Activated CD4-positive, alpha-beta T cell treated with anti-CD3 and anti-CD28 coated beads for 24 hours (primary cell): ENCODE data around the gene LGR5.
"Not testable (repeated sequence)": the region's sequence is repeated elsewhere in the genome, so short reads cannot be mapped to it uniquely, and the experiment has no call there.

ENCODE experiments used
- DNase-seq, 2 donors: peaks; one replicate each; pipeline ENCODE4 v3.0.0-alpha.2; 2020; ENCODE audit warnings: low read depth in 2 of 2

The LGR5 gene

DNA sequence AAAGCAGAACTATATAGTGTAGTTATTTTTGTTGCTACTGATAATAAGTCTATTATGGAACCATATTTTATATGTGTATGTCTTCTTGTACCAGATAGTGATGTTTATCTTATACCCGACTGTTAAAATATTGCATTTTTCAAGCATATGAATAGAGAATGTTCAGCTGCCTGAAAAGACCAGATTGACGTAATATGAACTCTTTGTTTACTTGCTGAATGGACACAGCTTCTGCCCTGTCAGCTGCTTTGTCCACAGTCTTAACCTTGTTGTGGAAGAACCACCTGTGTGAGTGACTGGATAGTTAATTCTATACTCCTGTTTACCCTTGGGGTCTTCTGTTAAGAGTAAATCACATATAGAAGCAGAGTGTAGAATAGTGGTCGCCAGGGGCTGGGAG, 109.3 kb downstream of the LGR5 start:
- no peak for DNase-seq

DNA sequence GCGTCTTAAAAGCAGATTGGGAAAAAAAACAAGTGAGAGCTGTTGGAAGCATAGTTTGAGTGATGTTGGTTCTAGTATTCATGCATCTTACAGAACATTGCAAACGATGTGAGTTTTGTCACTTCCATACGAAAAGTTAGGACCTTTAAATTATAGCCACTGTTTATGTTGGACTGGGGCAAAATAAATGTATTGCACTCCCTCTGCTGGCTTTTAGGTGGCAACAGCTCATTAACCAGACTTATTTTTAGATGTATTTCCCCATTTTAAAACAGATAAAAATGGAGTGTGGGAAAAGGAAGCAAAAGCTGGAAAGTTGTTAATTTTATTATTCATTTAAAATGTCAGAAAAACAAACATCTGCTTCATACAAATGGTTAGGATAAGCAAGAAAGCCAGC, 111.9 kb downstream of the LGR5 start:
- no peak for DNase-seq

DNA sequence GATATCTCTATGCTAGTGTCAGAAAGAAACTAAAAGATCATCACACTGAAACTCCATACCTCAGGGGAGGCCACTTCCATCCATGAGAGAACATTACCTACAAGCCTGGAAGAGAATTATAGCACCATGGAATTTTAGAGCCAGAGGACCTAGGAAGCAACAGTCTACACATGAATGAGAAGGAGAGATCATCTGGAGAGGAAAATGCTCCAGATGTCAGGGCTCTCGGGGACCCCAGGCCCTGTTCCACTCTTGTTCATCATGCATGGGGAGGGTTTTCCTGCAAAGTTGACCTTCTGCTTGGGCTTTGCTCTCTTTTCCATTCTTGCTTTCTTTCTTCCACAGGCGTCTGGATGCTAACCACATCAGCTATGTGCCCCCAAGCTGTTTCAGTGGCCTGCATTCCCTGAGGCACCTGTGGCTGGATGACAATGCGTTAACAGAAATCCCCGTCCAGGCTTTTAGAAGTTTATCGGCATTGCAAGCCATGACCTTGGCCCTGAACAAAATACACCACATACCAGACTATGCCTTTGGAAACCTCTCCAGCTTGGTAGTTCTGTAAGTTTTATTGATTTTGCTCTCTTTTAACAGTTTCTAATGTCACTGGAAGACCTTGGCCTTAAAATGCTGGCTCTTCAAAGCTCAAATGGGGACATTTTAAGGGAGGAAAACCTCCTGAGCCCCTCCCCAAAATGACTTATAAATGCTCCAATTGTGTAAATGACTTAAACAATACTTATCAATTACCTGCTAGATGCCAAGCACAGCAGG, 113.3 kb downstream of the LGR5 start:
- DNase-seq = no peak

DNA sequence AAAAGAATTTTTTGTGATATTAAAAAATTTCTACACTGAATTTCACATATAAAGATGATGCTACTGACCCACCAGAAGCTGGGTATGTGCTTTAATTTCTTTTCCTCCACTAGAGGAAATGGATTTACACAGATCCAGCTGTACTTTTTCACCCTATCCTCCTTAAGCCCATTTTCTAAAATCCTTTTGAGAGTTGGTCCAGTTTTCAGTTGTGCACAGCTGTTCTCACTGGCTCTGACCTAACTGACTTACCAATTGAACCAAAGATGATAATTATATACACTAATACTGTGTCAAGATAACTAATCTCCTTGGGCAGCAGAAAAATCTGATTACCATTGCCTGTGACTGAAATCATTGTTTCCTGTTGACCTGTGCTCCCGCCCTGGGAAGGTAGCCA, 115.6 kb downstream of the LGR5 start:
- DNase-seq = no peak

DNA sequence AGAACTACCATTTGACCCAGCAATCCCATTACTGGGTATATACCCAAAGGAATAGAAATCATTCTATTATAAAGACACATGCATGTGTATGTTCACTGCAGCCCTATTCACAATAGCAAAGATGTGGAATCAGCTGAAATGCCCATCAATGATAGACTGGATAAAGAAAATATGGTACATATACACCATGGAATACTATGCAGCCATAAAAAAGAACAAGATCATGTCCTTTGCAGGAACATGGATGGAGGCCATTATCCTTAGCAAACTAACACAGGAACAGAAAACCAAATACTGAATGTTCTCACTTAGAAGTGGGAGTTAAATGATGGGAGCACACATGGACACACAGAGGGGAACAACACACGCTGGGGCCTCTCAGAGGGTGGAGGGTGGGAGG, 116.2 kb downstream of the LGR5 start:
- not testable (repeated sequence) for DNase-seq

DNA sequence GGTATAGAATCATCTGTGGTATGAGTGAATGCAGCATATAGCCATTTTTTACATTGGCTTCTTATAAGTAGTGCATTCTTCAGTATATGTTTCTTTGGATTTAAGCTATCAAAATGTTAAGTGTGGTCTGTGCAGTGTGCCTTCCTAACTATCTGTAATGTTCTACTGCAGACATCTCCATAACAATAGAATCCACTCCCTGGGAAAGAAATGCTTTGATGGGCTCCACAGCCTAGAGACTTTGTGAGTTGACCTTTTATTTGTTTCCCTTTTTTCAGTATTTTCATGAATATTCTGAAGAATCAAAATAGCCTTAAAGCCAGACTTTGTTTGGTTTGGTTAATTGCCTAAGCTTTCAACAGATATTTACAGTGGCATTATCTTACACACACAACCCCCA, 116.8 kb downstream of the LGR5 start:
- DNase-seq = no peak

DNA sequence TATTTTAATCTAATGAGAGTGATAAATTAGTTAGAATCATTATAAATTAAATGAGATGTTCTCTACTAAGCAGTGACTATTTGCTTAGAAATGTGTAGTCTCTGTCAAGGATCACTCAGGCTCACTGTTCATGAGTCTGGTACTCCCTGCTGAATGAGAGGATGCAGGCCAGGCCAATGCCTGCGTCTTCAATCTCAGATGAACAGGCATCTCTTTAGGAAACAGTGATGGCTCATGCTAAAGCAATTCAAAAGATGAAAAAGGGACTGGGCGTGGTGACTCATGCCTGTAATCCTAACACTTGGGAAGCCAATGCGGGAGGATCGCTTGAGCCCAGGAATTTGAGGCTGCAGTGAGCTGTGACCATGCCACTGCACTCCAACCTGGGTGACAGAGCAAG, 117.3 kb downstream of the LGR5 start:
- DNase-seq = no peak

DNA sequence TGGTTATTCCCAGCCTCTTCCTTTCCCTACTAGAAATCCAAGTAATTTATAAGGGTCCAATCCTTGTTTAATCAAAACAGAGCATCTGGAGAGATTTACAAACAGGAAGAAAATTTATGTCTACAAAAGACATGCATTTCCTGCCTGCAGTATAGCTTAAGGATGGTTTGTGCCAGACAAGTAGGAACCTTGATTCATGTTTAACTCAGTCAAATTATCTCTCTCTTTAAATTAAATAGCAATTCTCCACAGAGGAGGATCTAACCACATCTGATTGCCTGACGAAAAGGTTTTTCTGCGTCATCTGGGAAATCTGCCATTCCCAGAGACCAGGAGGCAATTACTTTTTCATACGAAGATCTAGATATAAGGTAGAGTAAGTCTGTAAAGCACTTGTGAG, 118.8 kb downstream of the LGR5 start:
- DNase-seq = no peak

DNA sequence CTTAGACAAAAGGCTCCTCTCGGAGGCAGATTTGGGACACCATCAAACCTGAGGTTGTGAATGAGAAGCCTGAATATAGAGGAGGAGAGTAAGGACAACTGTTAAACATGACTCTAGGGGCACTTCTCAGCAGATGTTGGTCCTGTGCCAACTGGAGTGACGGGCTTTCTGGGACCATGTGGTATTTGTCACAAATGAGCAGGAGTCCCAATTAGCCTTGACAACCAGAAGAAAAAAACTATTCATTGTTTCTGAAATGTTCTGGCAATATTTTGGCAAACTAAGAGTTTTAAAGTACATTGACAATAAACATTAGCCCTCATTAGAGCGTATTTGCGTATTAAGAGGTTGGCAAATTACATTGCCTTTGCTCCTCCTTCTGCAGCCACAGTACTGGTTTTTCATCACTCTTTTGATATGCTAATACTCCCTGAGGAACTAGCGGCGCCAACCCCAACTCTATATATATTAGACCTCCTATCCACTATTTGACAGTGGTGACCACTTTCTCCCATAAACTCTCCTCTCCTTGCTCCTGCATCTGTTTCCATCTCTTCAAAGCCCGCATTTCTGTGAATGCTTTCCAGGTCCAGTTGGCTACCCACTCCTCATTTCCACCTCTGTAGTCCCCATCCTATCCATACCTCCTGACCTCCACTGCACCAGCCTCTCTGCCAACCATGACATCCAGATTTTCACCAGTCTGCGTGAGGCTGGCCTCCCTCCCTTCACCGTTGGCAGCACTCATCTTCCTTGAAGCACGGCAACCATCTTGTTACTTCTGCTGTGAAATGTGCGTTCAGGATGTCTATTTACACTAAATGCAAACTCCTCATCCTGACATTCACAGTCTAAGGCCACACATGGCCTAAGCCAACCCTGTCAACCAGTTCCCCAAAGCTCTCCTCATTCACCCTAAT, 123.3 kb downstream of the LGR5 start:
- no peak for DNase-seq

DNA sequence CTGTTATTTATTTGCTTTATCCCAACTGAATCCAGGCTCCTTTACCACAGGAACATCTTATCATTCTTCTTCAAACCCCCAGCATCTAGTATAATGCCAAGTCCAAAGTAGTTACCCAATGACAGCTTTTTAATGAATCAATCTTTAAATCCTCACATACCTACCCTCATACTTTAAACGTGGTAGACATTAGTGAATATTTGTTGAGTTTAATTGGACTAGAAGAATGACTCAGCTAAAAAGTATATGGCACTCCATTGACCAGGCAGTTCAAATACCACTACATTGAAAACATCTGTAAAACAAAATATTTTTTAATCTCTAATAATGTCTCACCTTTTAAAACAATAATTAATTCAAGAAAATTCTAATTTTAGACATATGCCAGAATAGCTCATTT, 125.9 kb downstream of the LGR5 start:
- DNase-seq = no peak

DNA sequence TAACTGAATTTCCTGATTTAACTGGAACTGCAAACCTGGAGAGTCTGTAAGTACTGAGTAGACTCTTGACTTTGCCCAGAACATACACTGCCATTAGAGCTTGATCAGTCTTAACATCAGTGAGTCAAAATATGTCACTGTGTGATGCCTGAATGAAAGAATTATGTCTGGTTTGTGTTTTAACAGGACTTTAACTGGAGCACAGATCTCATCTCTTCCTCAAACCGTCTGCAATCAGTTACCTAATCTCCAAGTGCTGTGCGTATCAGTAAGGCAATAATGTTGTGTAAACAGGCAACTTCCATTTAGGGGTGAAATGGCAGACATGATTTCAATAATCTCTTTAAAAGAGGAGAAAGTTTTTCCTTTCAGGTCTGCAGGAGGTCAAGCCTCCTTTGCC, 127.1 kb downstream of the LGR5 start:
- DNase-seq = no peak

DNA sequence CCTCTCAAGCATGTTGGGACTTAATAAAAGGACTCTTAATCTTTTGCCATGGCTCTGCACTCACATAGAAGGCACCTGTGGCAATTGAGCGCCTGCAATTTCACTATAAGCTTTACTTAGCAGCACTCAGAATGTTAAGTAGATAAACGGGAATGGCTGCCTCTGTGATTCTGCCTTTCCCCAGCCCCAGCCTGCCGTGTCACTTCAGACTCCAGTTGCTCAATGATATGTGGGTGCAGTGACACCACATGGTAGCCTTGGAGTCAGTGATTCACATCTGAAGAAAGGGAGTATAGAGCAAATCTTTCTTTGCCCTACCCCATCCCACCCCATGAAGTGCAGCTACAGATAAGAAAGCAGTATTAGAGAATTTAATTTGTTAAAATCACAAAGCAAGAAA, 127.9 kb downstream of the LGR5 start:
- DNase-seq = no peak

DNA sequence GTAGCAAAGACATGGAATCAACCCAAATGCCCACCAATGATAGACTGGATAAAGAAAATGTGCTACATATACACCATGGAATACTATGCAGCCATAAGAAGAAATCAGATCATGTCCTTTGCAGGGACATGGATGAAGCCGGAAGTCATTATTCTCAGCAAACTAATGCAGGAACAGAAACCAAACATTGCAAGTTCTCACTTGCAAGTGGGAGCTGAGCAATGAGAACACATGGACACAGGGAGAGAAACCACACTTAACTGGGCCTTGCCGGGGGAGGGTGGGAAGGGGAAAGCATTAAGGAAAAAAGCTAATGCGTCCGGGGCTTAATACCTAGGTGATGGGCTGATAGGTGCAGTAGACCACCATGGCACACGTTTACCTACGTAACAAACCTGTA, 130.3 kb downstream of the LGR5 start:
- DNase-seq = not testable (repeated sequence)

DNA sequence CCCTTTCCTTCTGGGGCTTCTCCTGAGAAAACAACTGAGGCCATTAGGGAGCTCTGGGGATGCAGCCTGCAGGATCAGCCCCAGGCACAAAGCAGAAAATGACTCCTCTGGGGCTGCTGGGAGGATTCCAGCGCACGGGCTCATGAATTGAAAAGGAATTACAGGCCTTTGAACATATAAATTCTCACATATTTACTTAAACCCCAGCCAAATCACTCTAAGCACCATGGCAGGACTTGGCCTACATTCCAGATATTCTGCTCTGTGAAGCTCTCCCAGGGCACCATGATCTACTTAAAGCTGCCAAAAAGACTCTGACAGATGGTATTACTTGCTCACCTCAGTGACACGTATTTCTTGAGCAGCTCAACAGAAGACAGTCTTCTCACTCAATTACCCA, 136.9 kb downstream of the LGR5 start:
- DNase-seq = no peak

DNA sequence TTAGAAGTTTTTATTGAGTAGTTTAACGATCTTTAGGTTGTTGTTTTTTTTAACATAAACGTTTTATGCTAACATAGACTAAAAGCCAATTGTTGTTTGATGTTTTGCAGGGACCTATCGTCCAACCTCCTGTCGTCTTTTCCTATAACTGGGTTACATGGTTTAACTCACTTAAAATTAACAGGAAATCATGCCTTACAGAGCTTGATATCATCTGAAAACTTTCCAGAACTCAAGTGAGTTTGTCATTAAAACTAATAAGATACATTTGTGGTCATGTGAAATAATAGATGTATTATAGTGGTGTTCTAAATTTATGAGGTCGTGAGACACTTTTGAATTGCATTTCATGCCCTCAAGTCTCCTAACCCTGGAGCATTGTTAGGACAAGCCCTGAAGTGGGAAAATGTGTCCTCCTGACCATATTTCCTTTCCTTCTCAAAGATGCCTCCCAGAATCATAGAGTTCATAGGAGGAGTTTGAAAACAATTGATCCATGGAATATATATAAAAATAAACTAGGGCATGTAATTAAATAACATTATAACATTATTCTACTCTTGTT, 139.2 kb downstream of the LGR5 start:
- no peak for DNase-seq

DNA sequence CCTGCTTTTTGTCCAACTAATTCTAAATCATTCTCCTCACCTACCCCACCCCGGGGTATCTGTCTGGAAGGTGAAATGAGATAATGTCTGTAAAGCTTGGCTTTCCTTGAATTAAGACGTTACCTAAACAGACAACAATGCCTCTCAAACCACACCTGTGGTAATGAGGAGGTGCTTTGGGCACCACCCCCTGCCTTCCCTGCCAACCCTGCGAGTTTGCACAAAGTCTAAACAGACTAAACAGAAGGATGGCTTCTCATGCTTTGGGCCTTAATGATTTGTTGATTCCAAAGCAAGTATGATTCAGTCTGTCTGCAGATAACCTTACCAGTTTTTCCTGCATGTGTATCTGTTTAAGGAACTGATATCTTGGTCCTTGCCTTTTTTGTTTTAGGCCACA, 141.6 kb downstream of the LGR5 start:
- DNase-seq = no peak

DNA sequence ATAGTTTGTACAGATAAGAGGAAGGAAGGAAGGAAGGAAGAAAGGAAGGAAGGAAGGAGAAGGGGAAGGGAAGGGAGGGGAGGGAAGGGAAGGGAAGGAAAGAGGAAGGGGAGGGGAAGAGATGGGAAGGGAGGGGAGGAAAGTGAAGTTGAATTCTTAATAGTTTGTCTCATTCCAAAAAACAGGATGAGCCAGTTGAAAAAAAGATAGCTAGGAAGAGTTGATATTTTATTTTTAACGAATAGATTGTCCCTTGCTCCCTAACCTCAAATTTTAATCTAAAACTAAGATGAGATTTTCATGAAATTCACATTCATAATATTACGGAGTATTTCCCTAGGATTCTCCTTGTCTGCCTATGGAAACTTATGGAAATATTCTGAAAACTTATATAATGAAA, 143.3 kb downstream of the LGR5 start:
- no peak for DNase-seq

DNA sequence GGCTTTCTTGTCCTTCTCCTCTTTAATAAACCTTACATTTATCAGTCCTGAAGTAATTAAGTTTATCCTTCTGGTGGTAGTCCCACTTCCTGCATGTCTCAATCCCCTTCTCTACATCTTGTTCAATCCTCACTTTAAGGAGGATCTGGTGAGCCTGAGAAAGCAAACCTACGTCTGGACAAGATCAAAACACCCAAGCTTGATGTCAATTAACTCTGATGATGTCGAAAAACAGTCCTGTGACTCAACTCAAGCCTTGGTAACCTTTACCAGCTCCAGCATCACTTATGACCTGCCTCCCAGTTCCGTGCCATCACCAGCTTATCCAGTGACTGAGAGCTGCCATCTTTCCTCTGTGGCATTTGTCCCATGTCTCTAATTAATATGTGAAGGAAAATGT, 144.8 kb downstream of the LGR5 start:
- DNase-seq = no peak

DNA sequence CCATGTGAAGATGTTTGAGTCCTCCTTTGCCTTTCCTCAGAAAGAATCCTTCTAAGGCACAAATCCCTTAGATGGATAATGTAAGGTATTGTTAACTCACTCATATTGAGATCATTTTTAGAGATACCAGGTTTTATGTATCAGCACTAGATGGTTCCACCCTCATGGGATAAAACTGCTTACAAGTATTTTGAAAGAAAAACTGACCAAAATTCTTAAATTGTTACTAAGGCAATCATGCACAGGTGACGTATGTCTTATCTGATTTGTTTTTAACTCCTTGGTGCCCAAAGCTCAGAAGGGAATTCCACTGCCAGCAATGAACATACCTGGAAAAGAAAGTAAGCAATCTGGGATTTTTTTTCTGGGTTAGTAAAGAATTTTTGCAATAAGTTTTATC, 145.6 kb downstream of the LGR5 start:
- no peak for DNase-seq

DNA sequence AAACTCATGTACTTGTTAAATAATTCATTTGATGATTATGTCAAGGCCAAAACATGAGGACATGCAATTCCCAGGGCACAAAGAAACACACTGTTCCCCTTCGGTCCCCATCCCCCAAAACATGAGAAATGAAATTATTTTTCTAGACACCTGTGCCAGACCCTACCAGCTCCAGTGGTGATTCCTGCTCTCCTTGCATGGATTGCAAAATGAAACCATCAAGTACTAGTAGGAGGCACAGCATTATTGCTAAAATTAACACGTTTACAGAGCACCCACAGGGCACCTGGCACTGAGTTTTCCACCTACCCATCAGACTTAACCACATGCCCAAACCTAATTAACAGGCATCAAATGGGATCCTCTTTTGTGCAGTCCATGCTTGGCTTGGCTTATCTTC, 147.4 kb downstream of the LGR5 start:
- no peak for DNase-seq

DNA sequence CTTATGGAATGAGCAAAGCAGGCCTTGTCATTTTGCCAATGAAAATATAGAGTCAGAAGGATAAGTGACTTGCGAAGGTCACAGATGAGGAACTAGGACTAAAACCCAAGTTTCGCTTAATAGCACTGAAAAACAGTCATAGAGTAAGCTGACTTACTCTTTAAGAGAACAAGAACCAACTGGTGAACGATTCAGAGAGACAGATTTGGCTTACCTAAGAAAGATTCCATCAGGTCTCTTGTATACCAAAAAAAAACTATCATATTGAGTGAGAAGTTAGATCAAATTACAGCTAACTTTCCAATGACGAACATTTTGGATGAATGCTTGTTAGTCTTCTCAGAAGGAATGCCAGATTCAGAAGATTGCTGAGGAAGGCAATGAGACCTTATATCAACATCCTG, 149.9 kb downstream of the LGR5 start:
- DNase-seq = no peak

DNA sequence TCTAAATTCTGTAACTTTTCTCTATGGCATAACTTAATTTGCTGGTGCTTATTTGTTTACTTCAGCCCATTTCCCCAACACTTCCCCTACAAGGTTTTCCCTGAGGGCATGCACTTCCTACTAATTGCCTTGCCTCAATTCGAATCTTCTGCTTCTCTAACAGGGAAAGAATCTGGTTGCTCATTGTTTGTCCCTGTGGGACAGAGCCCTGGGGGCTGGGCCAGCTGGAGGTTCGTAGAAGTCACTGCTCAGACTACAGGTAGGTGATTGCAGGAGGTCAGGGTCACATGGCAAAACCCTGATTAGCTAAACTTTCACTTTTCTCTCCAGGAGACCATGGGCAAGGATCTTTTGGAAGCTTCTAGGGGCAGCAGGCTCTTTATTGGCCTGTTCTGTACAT, 152.0 kb downstream of the LGR5 start:
- DNase-seq = no peak

DNA sequence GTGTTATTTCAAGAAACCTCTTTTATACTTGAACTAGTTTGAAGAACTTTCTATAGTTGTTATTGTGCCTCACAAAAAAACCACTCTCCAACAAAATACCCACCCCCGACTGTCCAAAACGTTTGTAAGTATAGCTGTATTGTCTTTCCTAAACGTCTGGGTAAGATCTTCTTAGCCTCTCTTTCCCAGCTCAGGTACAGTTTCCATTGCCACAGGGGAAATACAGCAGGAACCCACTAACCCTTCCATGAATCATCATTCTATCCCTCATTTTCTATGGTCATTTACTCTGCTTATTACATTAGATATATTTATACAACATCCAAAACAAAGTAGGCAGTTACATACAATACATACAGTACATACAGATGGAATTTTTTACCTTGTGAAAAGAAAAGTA, 153.2 kb downstream of the LGR5 start:
- DNase-seq = no peak
